AG10803 (cell line): ENCODE measurements around the gene MFAP4.

Experiments used
- DNase-seq: peaks from one replicate; pipeline ENCODE4 v3.0.0; 2010; ENCODE audit warnings: low read depth
- H3K4me3 ChIP-seq: 2 replicates; pipeline ENCODE4 v1.5.1; 2011; ENCODE audit warnings: mild to moderate bottlenecking, low read length, control low read depth
- CTCF ChIP-seq: conservative IDR thresholded peaks from 2 replicates; pipeline ENCODE4 v1.5.1; 2011; ENCODE audit warnings: mild to moderate bottlenecking, low read length, control low read depth, inconsistent platforms

The MFAP4 gene

DNA sequence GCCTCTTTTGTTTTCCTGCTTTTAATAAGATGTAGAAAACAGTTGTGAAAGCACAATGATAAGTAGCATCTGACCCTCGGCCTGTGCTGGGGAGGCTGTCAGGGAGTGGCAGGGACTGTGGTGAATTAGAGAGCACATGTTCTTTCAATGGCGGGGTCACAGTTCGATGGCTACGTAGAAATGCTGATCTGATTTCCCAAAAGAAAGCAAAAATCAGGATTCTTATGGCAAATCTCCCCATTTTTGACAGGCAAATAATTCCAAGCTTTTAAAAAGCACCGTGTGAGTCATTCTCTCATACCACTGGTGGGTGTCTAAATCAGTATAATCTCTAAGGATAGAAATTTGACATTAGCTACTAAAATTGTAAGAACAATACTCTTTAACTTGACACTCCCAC lies 12.9 kb downstream of the MFAP4 start:
- TF ChIP-seq CTCF, result no peak
- no peak for DNase-seq
- no peak overlapping the region for H3K4me3 ChIP-seq

- no peak for TF ChIP-seq CTCF
- DNase-seq, result no peak
- H3K4me3 ChIP-seq, result no peak overlapping the region
These were observed 14.0 kb downstream of the MFAP4 start for GRCh38 chr17:19372866-19373504.

- DNase-seq, result no peak
- H3K4me3 ChIP-seq, result no peak overlapping the region
- no peak for TF ChIP-seq CTCF
These were observed 14.6 kb downstream of the MFAP4 start for GRCh38 chr17:19372439-19372838.

DNA sequence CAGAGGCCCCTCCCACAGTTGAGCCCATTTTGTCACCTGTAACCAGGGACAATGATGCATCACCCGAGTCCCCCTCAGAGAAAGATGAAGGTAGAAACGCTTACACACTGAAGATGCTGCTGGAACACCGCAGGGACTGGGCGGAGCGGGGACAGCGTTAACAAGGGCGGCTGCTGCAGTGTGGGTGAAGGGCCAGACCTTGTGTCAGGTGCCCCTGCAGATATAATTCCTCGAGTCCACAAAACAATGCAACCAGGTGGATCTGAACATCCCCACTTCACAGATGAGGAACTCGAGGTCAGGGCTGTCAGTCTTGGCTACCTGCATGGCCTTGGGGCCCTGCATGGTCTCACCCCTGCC lies 15.0 kb downstream of the MFAP4 start:
- no peak for DNase-seq
- no peak for TF ChIP-seq CTCF
- no peak overlapping the region for H3K4me3 ChIP-seq

- no peak overlapping the region for H3K4me3 ChIP-seq
- TF ChIP-seq CTCF, result no peak
- no peak for DNase-seq
These were observed 15.6 kb downstream of the MFAP4 start for GRCh38 chr17:19371259-19372010.

GRCh38 chr17:19370493-19370960 lies 16.5 kb downstream of the MFAP4 start:
- no peak overlapping the region for H3K4me3 ChIP-seq
- DNase-seq, result no peak
- no peak for TF ChIP-seq CTCF
